ENCODE measurements around the gene FAM47A.

Gene FAM47A

GRCh38 chrX:34132028-34132427 lies at the start of gene FAM47A:
Gene FAM47A, minus strand, starts transcription at chrX:34132314. Its CDS starts 36 bp downstream, at chrX:34132278.
- DNase-seq (ENCODE audit: low spot score): no peak

DNA sequence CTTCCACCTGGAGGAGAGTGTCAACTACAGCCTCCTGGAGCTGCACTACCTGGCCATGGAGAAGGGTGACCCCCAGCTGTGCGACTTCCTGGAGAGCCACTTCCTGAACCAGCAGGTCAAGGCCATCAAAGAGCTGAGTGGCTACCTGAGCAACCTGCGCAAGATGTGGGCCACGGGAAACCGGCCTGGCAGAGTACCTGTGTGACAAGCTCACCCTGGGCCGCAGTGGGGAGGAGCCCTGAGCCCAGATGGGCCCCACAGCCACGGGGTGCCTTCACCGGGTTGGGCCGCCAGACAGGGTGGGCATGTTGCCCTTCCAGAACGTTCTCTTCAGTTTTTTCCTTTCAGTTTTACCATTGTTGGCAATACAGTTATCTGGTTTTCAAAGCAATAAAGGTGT lies 15.2 kb upstream of the FAM47A start:
- DNase-seq (ENCODE audit: low spot score): no peak

GRCh38 chrX:34146906-34147305 lies 14.8 kb upstream of the FAM47A start:
- no peak for DNase-seq (ENCODE audit: low spot score)

DNA sequence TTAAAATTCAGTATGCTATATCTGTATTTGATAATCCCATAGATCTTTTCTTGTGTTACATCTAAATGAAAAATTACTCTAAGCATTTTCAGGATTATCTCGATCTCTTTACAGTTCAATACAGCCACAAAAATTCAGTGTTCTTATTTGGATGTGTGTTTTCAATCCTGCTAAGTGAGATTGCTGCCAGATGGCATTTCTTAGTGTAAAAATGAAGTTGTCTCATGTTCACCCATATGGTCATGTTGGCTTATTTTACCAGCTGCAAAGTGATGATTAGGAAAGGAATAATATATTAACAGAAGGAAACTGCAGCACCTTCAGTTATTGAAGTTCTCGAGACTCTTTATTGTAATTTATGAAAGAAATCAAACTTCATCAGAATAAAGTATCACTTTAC lies 12.1 kb upstream of the FAM47A start:
- DNase-seq (ENCODE audit: low spot score): no peak

DNA sequence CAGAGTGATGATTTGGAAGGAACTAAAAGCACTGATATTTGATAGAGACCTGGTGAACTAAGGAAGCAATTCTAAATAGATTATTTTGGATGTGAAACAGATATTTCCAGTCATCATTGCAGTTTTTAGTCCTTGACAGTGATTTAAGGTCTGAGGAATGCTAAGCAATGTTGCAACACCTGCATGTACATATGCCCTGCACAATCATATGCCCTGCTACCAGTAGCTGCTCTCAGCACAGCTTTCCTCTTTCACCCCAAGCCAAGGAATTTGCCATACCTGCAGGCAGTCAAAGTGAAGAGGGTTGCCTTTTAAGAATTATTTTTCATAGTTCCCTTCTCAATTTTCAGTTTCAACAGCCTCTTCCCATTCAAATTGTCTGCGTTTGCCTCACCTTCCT lies 8.7 kb upstream of the FAM47A start:
- DNase-seq (ENCODE audit: low spot score): no peak

GRCh38 chrX:34130980-34131744 lies 952 bp downstream of the FAM47A start:
- DNase-seq (ENCODE audit: low spot score): no peak

- no peak for DNase-seq (ENCODE audit: low spot score)
These were observed 1.6 kb downstream of the FAM47A start for GRCh38 chrX:34130501-34130900.

GRCh38 chrX:34126011-34126410 lies 6.1 kb downstream of the FAM47A start:
- no peak for DNase-seq (ENCODE audit: low spot score)

GRCh38 chrX:34119122-34119521 lies 13.0 kb downstream of the FAM47A start:
- no peak for DNase-seq (ENCODE audit: low spot score)

DNA sequence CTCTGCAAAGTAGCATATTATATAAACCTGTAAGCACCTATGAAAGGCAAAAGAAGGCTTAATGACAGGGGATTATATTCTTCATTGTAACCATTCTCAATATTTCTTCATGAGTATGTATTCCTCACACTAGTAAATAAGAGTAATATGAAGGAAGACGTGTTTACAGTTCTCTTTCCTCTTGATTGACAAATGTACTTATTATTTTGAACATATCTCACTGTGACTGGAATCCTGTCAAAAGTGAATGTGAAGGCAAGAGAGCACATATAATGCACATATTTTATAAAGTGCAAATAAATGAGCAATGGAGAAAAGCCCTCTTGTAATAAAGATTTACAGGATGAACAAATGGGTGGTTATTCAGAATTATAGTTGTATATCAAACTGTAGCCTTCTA lies 19.7 kb downstream of the FAM47A start:
- no peak for DNase-seq (ENCODE audit: low spot score)
